Measurements from ENCODE around the gene PPP1R9B. TPM values are rescaled to one million over a fixed set of nuclear protein-coding genes. Genes with fewer than 3 reads are reported as not detected.

Gene PPP1R9B
- total RNA-seq, 1 donor from 2014 or later = 35.2 TPM

GRCh38 chr17:50188531-50188920 lies 38.0 kb upstream of the PPP1R9B start:
- no peak for TF ChIP-seq CTCF (IDR thresholded peaks at IDR 0.05; ENCODE audit: insufficient read depth, low read length, poor library complexity, severe bottlenecking)
- peaks cover 11% of the 10 kb centered on the region for H3K36me3 ChIP-seq (ENCODE audit: control insufficient read depth, insufficient read depth, low read length)
- H3K27me3 ChIP-seq (ENCODE audit: control insufficient read depth, insufficient read depth, low read length) = no peaks in the 10 kb centered on the region
- DNase-seq (ENCODE audit: low read depth) = no peak
- no peak overlapping the region for H3K4me3 ChIP-seq (ENCODE audit: low read depth, low read length)

GRCh38 chr17:50187751-50188530 lies 37.5 kb upstream of the PPP1R9B start:
- Histone ChIP-seq H3K36me3 (ENCODE audit: control insufficient read depth, insufficient read depth, low read length) (peaks cover 11% of the 10 kb centered on the region), H3K4me3 (ENCODE audit: low read depth, low read length) (no peak overlapping the region), H3K27me3 (ENCODE audit: control insufficient read depth, insufficient read depth, low read length) (no peaks in the 10 kb centered on the region)
- no peak for DNase-seq (ENCODE audit: low read depth)
- no peak for TF ChIP-seq CTCF (IDR thresholded peaks at IDR 0.05; ENCODE audit: insufficient read depth, low read length, poor library complexity, severe bottlenecking)

GRCh38 chr17:50187394-50187725 lies 36.9 kb upstream of the PPP1R9B start:
- TF ChIP-seq CTCF (IDR thresholded peaks at IDR 0.05; ENCODE audit: insufficient read depth, low read length, poor library complexity, severe bottlenecking) = no peak
- H3K4me3 ChIP-seq (ENCODE audit: low read depth, low read length) = no peak overlapping the region
- DNase-seq (ENCODE audit: low read depth) = no peak
- peaks cover 10% of the 10 kb centered on the region for H3K36me3 ChIP-seq (ENCODE audit: control insufficient read depth, insufficient read depth, low read length)
- no peaks in the 10 kb centered on the region for H3K27me3 ChIP-seq (ENCODE audit: control insufficient read depth, insufficient read depth, low read length)

GRCh38 chr17:50186661-50187393 lies 36.4 kb upstream of the PPP1R9B start:
- no peaks in the 10 kb centered on the region for H3K27me3 ChIP-seq (ENCODE audit: control insufficient read depth, insufficient read depth, low read length)
- no peak for DNase-seq (ENCODE audit: low read depth)
- H3K4me3 ChIP-seq (ENCODE audit: low read depth, low read length) = no peak overlapping the region
- H3K36me3 ChIP-seq (ENCODE audit: control insufficient read depth, insufficient read depth, low read length) = peaks cover 5% of the 10 kb centered on the region
- TF ChIP-seq CTCF (IDR thresholded peaks at IDR 0.05; ENCODE audit: insufficient read depth, low read length, poor library complexity, severe bottlenecking) = no peak

GRCh38 chr17:50185631-50186471 lies 35.4 kb upstream of the PPP1R9B start:
- no peaks in the 10 kb centered on the region for H3K27me3 ChIP-seq (ENCODE audit: control insufficient read depth, insufficient read depth, low read length)
- no peak for TF ChIP-seq CTCF (IDR thresholded peaks at IDR 0.05; ENCODE audit: insufficient read depth, low read length, poor library complexity, severe bottlenecking)
- no peak overlapping the region for H3K4me3 ChIP-seq (ENCODE audit: low read depth, low read length)
- H3K36me3 ChIP-seq (ENCODE audit: control insufficient read depth, insufficient read depth, low read length) = peaks cover 3% of the 10 kb centered on the region
- no peak for DNase-seq (ENCODE audit: low read depth)

Data from kidney epithelial cell (primary cell).